WI38 (cell line): Measurements from ENCODE around the gene MYD88.

Experiments
- H3K4me3 ChIP-seq: 2 replicates; pipeline ENCODE4 v1.5.1; 2011; ENCODE audit warnings: low read depth, mild to moderate bottlenecking, control low read depth, low read length
- TF ChIP-seq, protein P1 (sequence below): IDR thresholded peaks from 2 replicates; pipeline ENCODE4 v1.5.1; 2012; ENCODE audit warnings: low read depth, mild to moderate bottlenecking, control low read depth, low read length

Gene MYD88

DNA sequence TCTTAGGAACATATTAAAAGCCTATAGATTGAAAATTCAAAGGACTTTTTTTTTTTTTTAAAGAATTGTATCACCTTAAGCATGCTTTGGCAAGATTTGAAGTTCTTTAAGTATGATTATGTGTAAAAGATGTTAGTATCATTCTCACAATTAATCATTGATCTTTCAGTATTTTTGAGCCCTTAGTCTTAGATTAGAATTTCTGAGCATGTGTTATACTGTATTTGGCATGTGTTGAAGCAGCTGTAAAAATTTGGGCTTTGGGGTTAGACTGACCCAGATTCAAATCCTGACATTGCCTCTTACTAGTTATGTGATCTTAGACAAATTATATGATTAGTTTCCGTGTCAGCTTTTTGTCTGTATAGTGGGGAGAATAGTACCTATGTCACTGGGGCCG is 33.2 kb downstream of the MYD88 start:
- no peak overlapping the region for H3K4me3 ChIP-seq
- TF ChIP-seq, protein P1, sequence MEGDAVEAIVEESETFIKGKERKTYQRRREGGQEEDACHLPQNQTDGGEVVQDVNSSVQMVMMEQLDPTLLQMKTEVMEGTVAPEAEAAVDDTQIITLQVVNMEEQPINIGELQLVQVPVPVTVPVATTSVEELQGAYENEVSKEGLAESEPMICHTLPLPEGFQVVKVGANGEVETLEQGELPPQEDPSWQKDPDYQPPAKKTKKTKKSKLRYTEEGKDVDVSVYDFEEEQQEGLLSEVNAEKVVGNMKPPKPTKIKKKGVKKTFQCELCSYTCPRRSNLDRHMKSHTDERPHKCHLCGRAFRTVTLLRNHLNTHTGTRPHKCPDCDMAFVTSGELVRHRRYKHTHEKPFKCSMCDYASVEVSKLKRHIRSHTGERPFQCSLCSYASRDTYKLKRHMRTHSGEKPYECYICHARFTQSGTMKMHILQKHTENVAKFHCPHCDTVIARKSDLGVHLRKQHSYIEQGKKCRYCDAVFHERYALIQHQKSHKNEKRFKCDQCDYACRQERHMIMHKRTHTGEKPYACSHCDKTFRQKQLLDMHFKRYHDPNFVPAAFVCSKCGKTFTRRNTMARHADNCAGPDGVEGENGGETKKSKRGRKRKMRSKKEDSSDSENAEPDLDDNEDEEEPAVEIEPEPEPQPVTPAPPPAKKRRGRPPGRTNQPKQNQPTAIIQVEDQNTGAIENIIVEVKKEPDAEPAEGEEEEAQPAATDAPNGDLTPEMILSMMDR: no peak

DNA sequence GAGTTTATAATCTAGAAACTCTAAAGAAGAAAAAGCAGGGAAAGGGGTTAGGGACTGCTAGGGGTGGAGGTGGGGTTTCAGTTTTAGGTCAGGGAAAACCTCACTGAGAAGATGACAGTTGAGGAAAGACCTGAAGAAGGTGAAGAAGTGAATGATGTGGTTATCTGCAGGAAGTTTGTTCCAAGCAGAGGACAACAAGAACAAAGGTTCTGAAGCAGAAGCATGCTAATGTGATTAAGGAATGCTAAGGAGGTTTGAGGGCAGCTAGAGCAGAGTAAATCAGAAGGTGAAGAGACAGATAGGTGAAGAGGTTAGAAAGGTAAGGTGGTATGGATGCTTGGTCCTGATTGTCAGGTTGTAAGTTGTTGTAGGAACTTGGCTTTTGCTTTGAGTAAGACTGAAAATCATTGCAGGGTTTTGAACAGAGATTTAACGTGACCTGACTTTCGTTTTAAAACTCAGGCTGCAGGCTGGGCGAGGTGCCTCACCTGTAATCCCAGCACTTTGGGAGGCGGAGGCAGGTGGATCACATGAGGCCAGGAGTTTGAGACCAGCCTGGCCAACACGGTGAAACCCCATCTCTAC is 35.5 kb downstream of the MYD88 start:
- TF ChIP-seq, protein P1: no peak
- no peak overlapping the region for H3K4me3 ChIP-seq

DNA sequence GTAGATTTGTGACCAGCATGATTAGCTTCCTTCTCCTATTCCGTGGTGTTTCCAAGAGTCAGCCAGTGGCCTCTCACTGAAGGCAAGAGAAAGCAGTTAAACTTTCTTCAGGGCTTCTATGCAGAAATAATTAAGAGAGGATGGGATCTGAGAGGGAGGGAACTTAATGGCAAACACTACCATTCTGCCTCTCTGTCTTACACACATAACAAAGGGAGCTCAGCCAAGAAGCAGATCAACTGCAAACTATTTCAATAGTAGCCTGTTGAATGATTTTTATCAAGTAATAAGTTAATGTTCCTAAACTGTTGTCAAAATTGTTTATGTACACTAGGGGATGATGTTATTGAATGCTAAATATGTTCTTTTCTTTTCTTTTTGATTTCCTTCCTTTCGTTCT is 38.7 kb downstream of the MYD88 start:
- no peak overlapping the region for H3K4me3 ChIP-seq
- TF ChIP-seq, protein P1: no peak

DNA sequence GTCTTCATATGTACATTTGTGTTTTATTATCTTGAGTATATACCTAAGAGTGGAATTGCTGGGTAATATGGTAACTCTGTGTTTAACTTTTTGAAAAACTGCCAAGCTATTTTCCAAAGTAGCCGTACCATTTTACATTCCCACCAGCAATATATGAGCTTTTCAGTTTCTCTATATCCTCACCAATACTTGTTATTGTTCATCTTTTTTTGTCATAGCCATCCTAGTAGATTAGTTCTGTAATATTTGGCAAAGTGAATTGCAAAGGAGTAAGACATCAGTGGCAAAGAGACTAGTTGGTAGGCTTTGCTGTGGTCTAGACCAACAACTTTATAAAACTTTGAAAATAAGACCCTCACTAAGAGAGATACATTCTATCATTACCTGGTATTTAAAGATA is 48.3 kb downstream of the MYD88 start:
- H3K4me3 ChIP-seq: no peak overlapping the region
- TF ChIP-seq, protein P1: no peak

DNA sequence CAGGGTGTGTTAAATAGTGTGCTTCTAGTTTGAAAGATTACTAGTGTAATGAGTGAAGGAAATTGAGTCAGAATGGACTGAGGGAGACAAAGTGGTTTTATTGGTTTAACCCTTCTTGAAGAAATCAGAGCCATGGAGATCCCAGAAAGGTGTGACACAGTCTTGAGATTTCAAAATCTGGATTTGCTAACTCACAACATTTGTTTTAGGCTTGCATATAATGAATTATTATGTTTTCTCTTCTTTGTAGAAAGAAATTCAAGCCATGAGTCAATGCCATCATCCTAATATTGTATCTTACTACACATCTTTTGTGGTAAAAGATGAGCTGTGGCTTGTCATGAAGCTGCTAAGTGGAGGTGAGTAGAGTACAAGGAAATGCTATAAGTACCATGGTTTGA is 52.0 kb downstream of the MYD88 start:
- no peak overlapping the region for H3K4me3 ChIP-seq
- TF ChIP-seq, protein P1: no peak
